Thymus (tissue), 11 donors: ENCODE results near the gene UGT1A1. TPM values are rescaled to one million over a fixed set of nuclear protein-coding genes. Genes with fewer than 3 reads are reported as not detected.

Source experiments
- DNase-seq, 9 donors: peaks; one replicate each; pipeline ENCODE4 v3.0.0-alpha.2; 2013; ENCODE audit warnings: low spot score in 9 of 9, low read depth in 6 of 9, missing footprints in 1 of 9
- H3K27ac ChIP-seq, 2 donors: one replicate each; pipeline ENCODE4 v1.5.1; 2013; ENCODE audit warnings: control low read depth in 1 of 2, low read depth in 1 of 2, low read length in 1 of 2, mild to moderate bottlenecking in 1 of 2, moderate library complexity in 1 of 2
- H3K27me3 ChIP-seq, 2 donors: one replicate each; pipeline ENCODE4 v1.5.1; 2013; ENCODE audit warnings: low read length in 1 of 2; ENCODE audit not compliant: control insufficient read depth in 2 of 2, insufficient read depth in 1 of 2
- H3K36me3 ChIP-seq, 2 donors: one replicate each; pipeline ENCODE4 v1.5.1; 2013; ENCODE audit warnings: low read length in 1 of 2, mild to moderate bottlenecking in 1 of 2, moderate library complexity in 1 of 2; ENCODE audit not compliant: control insufficient read depth in 2 of 2, insufficient read depth in 2 of 2
- H3K4me1 ChIP-seq, 2 donors: one replicate each; pipeline ENCODE4 v1.5.1; 2013; ENCODE audit warnings: low read length in 2 of 2; ENCODE audit not compliant: control insufficient read depth in 2 of 2, insufficient read depth in 2 of 2
- H3K4me3 ChIP-seq, 2 donors: one replicate each; pipeline ENCODE4 v1.5.1; 2013; ENCODE audit warnings: low read length in 2 of 2, control low read depth in 1 of 2, mild to moderate bottlenecking in 1 of 2
- H3K9me3 ChIP-seq, 2 donors: one replicate each; pipeline ENCODE4 v1.5.1; 2013; ENCODE audit warnings: low read length in 1 of 2, mild to moderate bottlenecking in 1 of 2; ENCODE audit not compliant: control insufficient read depth in 2 of 2, insufficient read depth in 1 of 2
- WGBS: extraction: QIAGEN DNeasy Blood & Tissue Kit; methylation state at CpG from one replicate; pipeline ENCODE4 v1.1.7; 2013; 5-methylcytosine and 5-hydroxymethylcytosine counted together
- polyA plus RNA-seq: library from polyadenylated mRNA; stranded (reverse); fragments of 200-250 nt; gene quantifications from one replicate; pipeline ENCODE4 v1.2.3, GENCODE V29; 2013
- total RNA-seq: library from RNA; stranded (reverse); fragments of 120-200 nt; gene quantifications from one replicate; pipeline ENCODE4 v1.2.4, GENCODE V29; 2013
- donor health status: healthy.

The UGT1A1 gene
- total and polyA plus RNA-seq, 2 donors = 0.09 to 0.32 TPM

DNA sequence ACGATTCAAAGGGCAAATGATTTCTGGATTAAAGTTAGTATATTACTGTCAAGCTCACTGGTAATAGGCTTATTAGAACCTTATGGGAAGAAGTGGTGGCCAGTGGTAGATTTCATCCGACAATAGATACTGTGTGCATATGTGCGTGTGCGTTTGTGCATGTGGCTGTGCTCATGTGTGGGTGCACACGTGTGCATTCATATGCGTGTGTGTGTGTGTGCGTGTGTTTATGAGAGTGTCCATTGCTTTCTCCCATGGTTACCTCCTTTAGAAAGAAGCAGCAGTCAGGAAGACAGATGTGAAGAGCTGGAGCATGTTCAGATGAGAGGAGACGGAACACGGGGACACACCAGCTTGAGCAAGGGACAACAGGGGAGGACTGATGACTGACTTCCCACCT lies 9.2 kb downstream of the UGT1A1 start:
- Histone ChIP-seq H3K27ac (no peak overlapping the region), H3K4me3 (no peak overlapping the region), H3K4me1 (no peaks in the 10 kb centered on the region), H3K36me3 (no peaks in the 10 kb centered on the region), H3K27me3 (no peaks in the 10 kb centered on the region), H3K9me3 (no peaks in the 10 kb centered on the region)
- WGBS = 96% methylated on average over 9 of the region's 9 CpGs
- no peak for DNase-seq

DNA sequence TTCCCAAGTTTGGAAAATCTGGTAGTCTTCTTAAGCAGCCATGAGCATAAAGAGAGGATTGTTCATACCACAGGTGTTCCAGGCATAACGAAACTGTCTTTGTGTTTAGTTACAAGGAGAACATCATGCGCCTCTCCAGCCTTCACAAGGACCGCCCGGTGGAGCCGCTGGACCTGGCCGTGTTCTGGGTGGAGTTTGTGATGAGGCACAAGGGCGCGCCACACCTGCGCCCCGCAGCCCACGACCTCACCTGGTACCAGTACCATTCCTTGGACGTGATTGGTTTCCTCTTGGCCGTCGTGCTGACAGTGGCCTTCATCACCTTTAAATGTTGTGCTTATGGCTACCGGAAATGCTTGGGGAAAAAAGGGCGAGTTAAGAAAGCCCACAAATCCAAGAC lies 12.1 kb downstream of the UGT1A1 start:
- Histone ChIP-seq H3K27me3 (no peaks in the 10 kb centered on the region), H3K4me1 (no peaks in the 10 kb centered on the region), H3K36me3 (no peaks in the 10 kb centered on the region), H3K4me3 (no peak overlapping the region), H3K27ac (no peak overlapping the region), H3K9me3 (no peaks in the 10 kb centered on the region)
- WGBS = 95% methylated on average over 16 of the region's 16 CpGs
- no peak for DNase-seq

DNA sequence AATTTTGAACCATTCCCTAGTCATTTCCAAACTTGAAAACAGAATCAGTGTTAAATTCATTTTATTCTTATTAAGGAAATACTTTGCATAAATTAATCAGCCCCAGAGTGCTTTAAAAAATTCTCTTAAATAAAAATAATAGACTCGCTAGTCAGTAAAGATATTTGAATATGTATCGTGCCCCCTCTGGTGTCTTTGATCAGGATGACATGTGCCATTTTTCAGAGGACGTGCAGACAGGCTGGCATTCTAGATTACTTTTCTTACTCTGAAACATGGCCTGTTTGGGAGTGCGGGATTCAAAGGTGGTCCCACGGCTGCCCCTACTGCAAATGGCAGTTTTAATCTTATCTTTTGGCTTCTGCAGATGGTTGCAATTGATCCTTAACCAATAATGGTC lies 12.5 kb downstream of the UGT1A1 start:
- WGBS = 74% methylated on average over 5 of the region's 5 CpGs
- DNase-seq = no peak

DNA sequence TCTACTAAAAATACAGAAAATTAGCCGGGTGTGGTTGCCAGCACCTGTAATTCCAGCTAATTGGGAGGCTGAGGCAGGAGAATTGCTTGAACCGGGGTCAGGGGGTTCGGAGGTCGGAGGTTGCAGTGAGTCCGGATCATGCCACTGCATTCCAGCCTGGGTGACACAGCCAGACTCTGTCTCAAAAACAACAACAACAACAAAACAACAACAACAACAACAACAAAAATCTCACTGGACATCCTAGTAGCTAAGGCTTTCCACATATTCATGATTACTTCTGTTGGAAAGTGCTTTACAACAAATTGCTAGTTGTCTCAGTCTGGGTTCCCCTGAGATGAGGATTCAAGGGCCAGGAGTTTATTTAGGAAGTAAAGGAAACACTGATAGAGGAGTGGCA lies 13.8 kb downstream of the UGT1A1 start:
- no peaks in the 10 kb centered on the region for H3K27me3 ChIP-seq
- no peaks in the 10 kb centered on the region for H3K9me3 ChIP-seq
- no peak for DNase-seq
- 97% methylated on average over 5 of the region's 5 CpGs for WGBS
- no peak overlapping the region for H3K27ac ChIP-seq
- no peaks in the 10 kb centered on the region for H3K4me1 ChIP-seq
- H3K4me3 ChIP-seq = no peak overlapping the region
- no peaks in the 10 kb centered on the region for H3K36me3 ChIP-seq

More for the DNA sequence above, 12.5 kb downstream of the UGT1A1 start:
- Histone ChIP-seq H3K36me3 (no peaks in the 10 kb centered on the region), H3K27me3 (no peaks in the 10 kb centered on the region), H3K27ac (no peak overlapping the region), H3K9me3 (no peaks in the 10 kb centered on the region), H3K4me1 (no peaks in the 10 kb centered on the region), H3K4me3 (no peak overlapping the region)

DNA sequence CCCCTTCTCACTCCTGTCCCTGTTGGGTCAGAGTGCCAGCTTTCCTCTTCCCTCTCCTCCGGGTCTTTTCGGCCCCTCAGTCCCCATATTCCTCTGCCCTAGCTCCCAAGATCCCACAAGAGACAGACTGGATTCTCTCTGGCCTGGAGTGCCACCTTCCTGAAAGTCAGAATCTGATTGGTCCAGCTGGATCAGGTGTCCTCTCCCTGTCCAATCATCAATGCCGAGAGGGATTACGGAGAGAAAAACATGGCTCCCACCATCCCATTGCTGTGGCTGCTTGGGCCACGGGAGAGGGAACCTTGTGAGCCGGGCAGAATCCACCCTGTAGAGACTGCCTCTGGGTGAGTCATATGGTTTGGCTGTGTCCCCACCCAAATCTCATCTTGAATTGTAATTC lies 15.3 kb downstream of the UGT1A1 start:
- Histone ChIP-seq H3K4me3 (no peak overlapping the region), H3K27ac (no peak overlapping the region), H3K4me1 (no peaks in the 10 kb centered on the region), H3K9me3 (no peaks in the 10 kb centered on the region), H3K36me3 (no peaks in the 10 kb centered on the region), H3K27me3 (no peaks in the 10 kb centered on the region)
- 97% methylated on average over 6 of the region's 6 CpGs for WGBS
- DNase-seq = no peak

DNA sequence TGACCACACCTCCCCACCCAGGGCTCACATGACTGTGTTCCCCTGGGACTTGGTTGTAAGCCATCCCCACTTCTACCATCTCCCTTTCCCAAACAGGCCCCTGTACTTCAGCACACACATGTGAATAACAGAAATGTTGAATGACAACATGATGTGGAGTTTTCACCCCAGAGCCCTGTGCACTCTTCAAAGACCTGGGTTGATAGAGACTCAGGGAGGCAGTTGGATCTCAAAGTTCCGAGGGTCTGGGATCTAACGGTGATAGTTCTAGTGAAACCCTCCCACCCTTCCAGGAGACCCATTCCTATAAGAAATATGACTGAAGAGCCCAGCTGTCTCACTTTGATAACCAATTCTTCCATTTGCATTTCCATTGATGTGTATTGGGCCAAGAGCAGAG lies 18.0 kb downstream of the UGT1A1 start, which contains the start of gene MROH2A:
Gene MROH2A (plus strand): TSS at position 301 of the 400 bp plus-strand sequence. CDS start 1,029 bp downstream, outside the sequence.
- Histone ChIP-seq H3K4me1 (no peaks in the 10 kb centered on the region), H3K27ac (no peak within 1 kb of the TSS), H3K9me3 (no peaks in the 10 kb centered on the region), H3K27me3 (no peaks in the 10 kb centered on the region), H3K36me3 (no peaks in the 10 kb centered on the region), H3K4me3 (no peak within 1 kb of the TSS)
- WGBS = 94% methylated on average over 2 of the region's 2 CpGs
- no peak for DNase-seq

DNA sequence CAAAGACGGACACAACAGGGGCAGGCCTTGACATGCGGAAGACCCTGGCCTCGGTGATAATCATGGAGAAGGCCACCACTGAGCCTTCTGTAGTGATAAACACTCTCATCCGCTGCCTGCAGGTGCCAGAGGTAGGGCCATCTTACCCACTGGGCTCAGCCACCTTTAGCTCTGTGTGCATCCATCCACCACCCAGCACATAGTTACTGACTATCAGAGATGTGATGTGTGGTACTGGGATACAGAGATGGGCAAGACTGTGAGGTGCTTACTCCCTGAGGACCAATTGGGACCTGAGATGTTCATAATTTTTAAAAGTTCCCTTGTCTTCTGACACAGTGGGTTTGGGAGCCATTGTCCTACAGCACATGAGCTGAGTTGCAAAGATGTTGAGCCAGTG lies 19.7 kb downstream of the UGT1A1 start:
- 96% methylated on average over 4 of the region's 4 CpGs for WGBS
- Histone ChIP-seq H3K27me3 (no peaks in the 10 kb centered on the region), H3K27ac (no peak overlapping the region), H3K9me3 (no peaks in the 10 kb centered on the region), H3K36me3 (no peaks in the 10 kb centered on the region), H3K4me3 (no peak overlapping the region), H3K4me1 (no peaks in the 10 kb centered on the region)
- DNase-seq = no peak

DNA sequence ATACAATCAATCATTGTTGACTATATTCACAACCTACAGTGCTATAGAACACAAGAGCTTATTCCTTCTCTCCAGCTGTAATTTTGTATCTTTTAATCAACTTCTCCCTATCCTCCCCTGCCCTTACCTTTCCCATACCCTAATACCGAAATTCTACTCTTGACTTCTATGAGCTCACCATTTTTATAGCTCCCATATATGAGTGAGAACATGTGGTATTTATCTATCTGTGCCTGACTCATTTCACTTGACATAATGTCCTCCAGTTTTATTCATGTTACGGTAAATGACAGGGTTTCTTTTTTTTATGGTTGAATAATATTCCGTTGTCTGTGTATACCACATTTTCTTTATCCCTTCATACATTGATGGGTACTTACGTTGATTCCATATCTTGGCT lies 20.7 kb downstream of the UGT1A1 start:
- H3K27ac ChIP-seq = no peak overlapping the region

DNA sequence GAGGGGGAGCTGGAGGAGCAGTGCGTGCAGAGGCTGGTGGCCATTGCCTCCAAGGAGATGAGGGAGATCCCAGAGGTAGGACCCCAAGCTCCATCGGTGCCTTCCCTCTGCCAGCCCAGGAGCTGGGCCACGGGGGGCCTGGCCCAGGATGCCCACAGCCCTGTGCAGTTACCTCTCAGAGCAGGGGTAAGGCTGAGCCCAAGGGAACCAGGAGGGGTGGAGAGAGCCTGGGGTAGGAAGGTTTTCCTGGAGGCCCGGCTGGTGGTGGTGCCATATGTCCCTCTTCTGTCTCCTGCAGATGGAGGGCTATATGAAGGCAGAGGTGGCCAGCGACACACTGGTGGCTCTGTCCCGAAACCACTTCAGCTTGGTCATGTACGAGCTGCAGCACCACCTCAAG lies 29.5 kb downstream of the UGT1A1 start:
- no peak for DNase-seq
- no peaks in the 10 kb centered on the region for H3K9me3 ChIP-seq

More for the DNA sequence above, 20.7 kb downstream of the UGT1A1 start:
- H3K36me3 ChIP-seq = no peaks in the 10 kb centered on the region
- no peaks in the 10 kb centered on the region for H3K27me3 ChIP-seq
- no peaks in the 10 kb centered on the region for H3K4me1 ChIP-seq
- WGBS = 96% methylated on average over 4 of the region's 4 CpGs
- DNase-seq = no peak
- H3K4me3 ChIP-seq = no peak overlapping the region
- no peaks in the 10 kb centered on the region for H3K9me3 ChIP-seq

More for the DNA sequence above, 29.5 kb downstream of the UGT1A1 start:
- H3K4me1 ChIP-seq = no peaks in the 10 kb centered on the region
- no peak overlapping the region for H3K4me3 ChIP-seq
- H3K36me3 ChIP-seq = no peaks in the 10 kb centered on the region
- 96% methylated on average over 7 of the region's 7 CpGs for WGBS
- no peaks in the 10 kb centered on the region for H3K27me3 ChIP-seq
- H3K27ac ChIP-seq = no peak overlapping the region
